Activated B cell treated with CpG ODN at 0.5 μM for 24 hours (primary cell): ENCODE data around the gene HSPB7. TPM values are rescaled to one million over a fixed set of nuclear protein-coding genes. Genes with fewer than 3 reads are reported as not detected.

Experiments used
- ATAC-seq: fragments of 200-7000 bp; cut with Tn5 transposase; one replicate; pipeline ENCODE4 v1.10.0; 2021; ENCODE audit warnings: low read depth, mild to moderate bottlenecking, moderate library complexity
- CTCF ChIA-PET: fragments of 350-600 bp; sonication (Branson Sonifier 250); formaldehyde crosslinking; loops from one replicate; lab custom pipeline; 2021; ENCODE audit warnings: antibody characterized with exemption; lab: Charles Lee
- POLR2A ChIA-PET: fragments of 350-600 bp; sonication (Branson Sonifier 250); formaldehyde crosslinking; loops from one replicate; lab custom pipeline; 2021; ENCODE audit warnings: antibody characterized with exemption; lab: Charles Lee
- DNase-seq: peaks from one replicate; pipeline ENCODE4 v3.0.0; 2022
- H3K27ac Mint-ChIP-seq: one replicate; pipeline ENCODE4 v1.8.0; 2020; ENCODE audit warnings: mixed read lengths
- H3K27me3 Mint-ChIP-seq: one replicate; pipeline ENCODE4 v1.8.0; 2021; ENCODE audit warnings: mixed read lengths
- H3K36me3 Mint-ChIP-seq: one replicate; pipeline ENCODE4 v1.8.0; 2021; ENCODE audit warnings: low read depth, mixed read lengths
- H3K4me1 Mint-ChIP-seq: one replicate; pipeline ENCODE4 v1.8.0; 2021; ENCODE audit warnings: mixed read lengths
- H3K4me3 Mint-ChIP-seq: one replicate; pipeline ENCODE4 v1.8.0; 2020; ENCODE audit warnings: mild to moderate bottlenecking, mixed read lengths
- H3K9me3 Mint-ChIP-seq: one replicate; pipeline ENCODE4 v1.8.0; 2020; ENCODE audit warnings: mixed read lengths
- CTCF ChIP-seq: fragments of 200-600 bp; IDR thresholded peaks from one replicate; pipeline ENCODE4 v1.8.0; 2022; ENCODE audit warnings: antibody characterized with exemption, mild to moderate bottlenecking
- intact Hi-C: fragments of 100-400 bp; cut with micrococcal nuclease; formaldehyde crosslinking; loops from one replicate; pipeline ENCODE4 v1.15.1; 2024
- total RNA-seq: library from RNA; stranded (reverse); gene quantifications from 2 replicates; pipeline ENCODE4 v1.2.3, GENCODE V29; 2022

Gene HSPB7
- total RNA-seq, 1 donor from 2014 or later, result not detected

GRCh38 chr1:15975805-15976680, 41.8 kb downstream of the HSPB7 start, which contains the start of gene ZBTB17:
ZBTB17 (minus strand) TSS chr1:15976101; CDS start chr1:15948495, 27,606 bp downstream.
- peak; percentile 76 for ATAC-seq
- ChIA-PET CTCF (interaction anchor here (0.6 to 3.2 kb wide), 7 partner anchors 12 to 184 kb away, joined by 3 to 22 read pairs (median 7); no protein-coding TSS in a partner anchor), POLR2A (interaction anchor here (0.5 to 4.7 kb wide), 24 partner anchors 10 to 451 kb away, joined by 3 to 282 read pairs (median 5); partner anchors contain the start of genes SPEN, SRARP and SZRD1)
- H3K4me1 Mint-ChIP-seq, result peaks cover 43% of the 10 kb centered on the region
- DNase-seq, result peak; percentile 95
- intact Hi-C loops, result loop anchor here (1.0 to 5.0 kb wide), 5 partner anchors 10 to 129 kb away; partner anchors contain the start of gene SPEN
- H3K27me3 Mint-ChIP-seq, result no peaks in the 10 kb centered on the region
- H3K9me3 Mint-ChIP-seq, result no peaks in the 10 kb centered on the region
- no peak for TF ChIP-seq CTCF
- peak within 1 kb of the TSS; percentile 93 for H3K4me3 Mint-ChIP-seq
- peaks cover 24% of the 10 kb centered on the region for H3K36me3 Mint-ChIP-seq
- H3K27ac Mint-ChIP-seq, result peak within 1 kb of the TSS; percentile 96

GRCh38 chr1:15975358-15975804, 42.5 kb downstream of the HSPB7 start:
- ATAC-seq (peak; percentile 65), DNase-seq (no peak)
- Mint-ChIP-seq H3K27me3 (no peaks in the 10 kb centered on the region), H3K36me3 (peaks cover 31% of the 10 kb centered on the region), H3K4me3 (peak overlapping the region; percentile 93), H3K9me3 (no peaks in the 10 kb centered on the region), H3K4me1 (peaks cover 44% of the 10 kb centered on the region), H3K27ac (peak overlapping the region; percentile 96)
- TF ChIP-seq CTCF, result no peak
- POLR2A ChIA-PET, result interaction anchor here (0.5 to 4.7 kb wide), 24 partner anchors 11 to 450 kb away, joined by 3 to 282 read pairs (median 4); partner anchors contain the start of genes SPEN, SRARP and SZRD1
- intact Hi-C loops, result loop anchor here (1.0 to 5.0 kb wide), 2 partner anchors 9 to 38 kb away; no protein-coding TSS in a partner anchor
- CTCF ChIA-PET, result interaction anchor here (1.5 to 3.2 kb wide), 5 partner anchors 12 to 184 kb away, joined by 3 to 22 read pairs (median 10); no protein-coding TSS in a partner anchor

GRCh38 chr1:15974855-15975254, 43.0 kb downstream of the HSPB7 start:
- ATAC-seq (peak; percentile 41), DNase-seq (no peak)
- CTCF ChIA-PET, result interaction anchor here (1.5 to 3.2 kb wide), 4 partner anchors 11 to 33 kb away, joined by 3 to 22 read pairs (median 14); no protein-coding TSS in a partner anchor
- H3K36me3 Mint-ChIP-seq, result peaks cover 36% of the 10 kb centered on the region
- H3K27ac Mint-ChIP-seq, result peak overlapping the region; percentile 96
- no peak for TF ChIP-seq CTCF
- peaks cover 49% of the 10 kb centered on the region for H3K4me1 Mint-ChIP-seq
- H3K27me3 Mint-ChIP-seq, result no peaks in the 10 kb centered on the region
- intact Hi-C loops, result loop anchor here (1.0 to 5.0 kb wide), 3 partner anchors 9 to 38 kb away; no protein-coding TSS in a partner anchor
- no peaks in the 10 kb centered on the region for H3K9me3 Mint-ChIP-seq
- H3K4me3 Mint-ChIP-seq, result peak overlapping the region; percentile 93
- POLR2A ChIA-PET, result interaction anchor here (0.6 to 4.7 kb wide), 22 partner anchors 12 to 977 kb away, joined by 3 to 282 read pairs (median 6); partner anchors contain the start of genes SPEN, SRARP and SZRD1

- ChIA-PET POLR2A (interaction anchor here (0.7 to 4.7 kb wide), 9 partner anchors 11 to 262 kb away, joined by 3 to 282 read pairs (median 7); partner anchors contain the start of gene SPEN), CTCF (interaction anchor here (3.2 kb wide), 1 partner anchor 24 kb away, joined by 22 read pairs; no protein-coding TSS in a partner anchor)
- H3K4me1 Mint-ChIP-seq, result peaks cover 50% of the 10 kb centered on the region
- H3K4me3 Mint-ChIP-seq, result peak overlapping the region; percentile 15
- no peak for TF ChIP-seq CTCF
- H3K27me3 Mint-ChIP-seq, result no peaks in the 10 kb centered on the region
- ATAC-seq (no peak), DNase-seq (no peak)
- H3K9me3 Mint-ChIP-seq, result no peaks in the 10 kb centered on the region
- H3K27ac Mint-ChIP-seq, result peak overlapping the region; percentile 62
- intact Hi-C loops, result loop anchor here (1.0 kb wide), 1 partner anchor 24 kb away; no protein-coding TSS in a partner anchor
- H3K36me3 Mint-ChIP-seq, result peaks cover 43% of the 10 kb centered on the region
These were observed 44.1 kb downstream of the HSPB7 start for GRCh38 chr1:15973772-15974171.
